Inferior parietal cortex (tissue), 1 donor: ENCODE results near the gene IGFALS.

ENCODE experiments used
- DNase-seq: peaks from one replicate; pipeline ENCODE4 v3.0.0-alpha.2; 2016; ENCODE audit errors: extremely low spot score

IGFALS gene

DNA sequence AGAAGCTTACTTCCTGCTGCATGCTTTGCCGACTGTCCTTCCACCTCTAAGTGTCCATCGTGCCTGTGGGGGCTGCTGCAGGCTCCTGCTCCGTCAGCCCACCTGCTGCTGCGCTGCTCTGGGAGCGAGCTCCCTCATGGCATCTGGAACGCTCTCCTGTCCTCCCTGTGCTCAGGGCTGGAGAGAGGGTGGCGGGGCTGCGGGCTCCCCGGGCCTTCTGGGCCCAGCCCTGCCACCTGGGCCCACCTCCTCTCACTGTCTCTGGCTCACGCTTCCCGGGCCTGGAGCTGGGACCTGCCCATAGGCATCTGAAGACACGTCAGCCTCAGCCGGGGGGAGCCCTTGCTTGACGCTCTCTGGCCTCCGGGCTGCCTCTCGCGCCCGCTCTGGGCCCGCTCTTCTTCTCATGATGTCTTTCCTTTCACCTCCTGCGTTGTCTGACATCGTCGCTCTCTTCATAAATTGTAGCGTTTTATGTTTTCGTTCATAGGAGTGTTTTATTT lies 49.1 kb downstream of the IGFALS start:
- no peak for DNase-seq

GRCh38 chr16:1743376-1744337 lies 49.8 kb downstream of the IGFALS start:
- no peak for DNase-seq

GRCh38 chr16:1741553-1742165 lies 51.8 kb downstream of the IGFALS start:
- no peak for DNase-seq

DNA sequence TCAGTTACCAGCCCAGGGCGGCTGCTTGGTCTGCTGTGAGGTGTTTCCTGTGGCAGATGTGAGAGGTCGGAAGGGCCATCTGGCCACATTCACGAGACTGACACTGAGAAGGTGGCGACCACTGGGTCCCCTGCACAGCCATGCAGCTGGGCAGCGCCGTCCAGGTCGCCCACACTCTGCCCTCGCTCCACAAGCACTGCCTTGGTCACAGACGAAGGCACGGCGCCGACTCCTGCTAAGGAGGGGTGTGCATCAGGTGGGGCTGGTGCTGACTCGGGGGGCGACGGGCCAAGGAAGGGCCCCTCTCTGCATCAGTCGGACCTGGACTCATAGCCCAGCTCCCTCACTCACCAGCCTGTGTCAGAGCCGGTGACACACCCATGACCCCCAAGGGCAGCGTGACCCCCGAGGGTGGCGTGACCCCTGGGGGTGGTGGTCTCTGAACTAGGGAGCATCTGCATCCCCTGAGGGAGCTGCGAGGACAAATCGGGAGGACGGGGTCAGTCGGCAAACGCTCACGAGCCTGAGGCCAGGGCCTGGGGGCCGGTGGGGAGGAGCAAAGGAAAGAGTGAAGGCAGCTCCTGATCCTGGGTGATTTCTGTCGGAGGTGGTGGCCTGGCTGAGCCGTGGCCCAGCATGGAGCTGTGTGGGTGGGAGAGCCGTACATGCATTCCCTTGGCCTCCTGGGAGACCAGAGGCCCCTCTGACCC lies 52.6 kb downstream of the IGFALS start:
- DNase-seq: no peak
